NCI-H1694 (cell line): Measurements from ENCODE around the gene TMOD1.
"Not testable (repeated sequence)": the region's sequence is repeated elsewhere in the genome, so short reads cannot be mapped to it uniquely, and the experiment has no call there.

ENCODE experiments used
- DNase-seq: peaks from one replicate; lab custom pipeline; 2025; lab: John Stamatoyannopoulos, UW

The TMOD1 gene

DNA sequence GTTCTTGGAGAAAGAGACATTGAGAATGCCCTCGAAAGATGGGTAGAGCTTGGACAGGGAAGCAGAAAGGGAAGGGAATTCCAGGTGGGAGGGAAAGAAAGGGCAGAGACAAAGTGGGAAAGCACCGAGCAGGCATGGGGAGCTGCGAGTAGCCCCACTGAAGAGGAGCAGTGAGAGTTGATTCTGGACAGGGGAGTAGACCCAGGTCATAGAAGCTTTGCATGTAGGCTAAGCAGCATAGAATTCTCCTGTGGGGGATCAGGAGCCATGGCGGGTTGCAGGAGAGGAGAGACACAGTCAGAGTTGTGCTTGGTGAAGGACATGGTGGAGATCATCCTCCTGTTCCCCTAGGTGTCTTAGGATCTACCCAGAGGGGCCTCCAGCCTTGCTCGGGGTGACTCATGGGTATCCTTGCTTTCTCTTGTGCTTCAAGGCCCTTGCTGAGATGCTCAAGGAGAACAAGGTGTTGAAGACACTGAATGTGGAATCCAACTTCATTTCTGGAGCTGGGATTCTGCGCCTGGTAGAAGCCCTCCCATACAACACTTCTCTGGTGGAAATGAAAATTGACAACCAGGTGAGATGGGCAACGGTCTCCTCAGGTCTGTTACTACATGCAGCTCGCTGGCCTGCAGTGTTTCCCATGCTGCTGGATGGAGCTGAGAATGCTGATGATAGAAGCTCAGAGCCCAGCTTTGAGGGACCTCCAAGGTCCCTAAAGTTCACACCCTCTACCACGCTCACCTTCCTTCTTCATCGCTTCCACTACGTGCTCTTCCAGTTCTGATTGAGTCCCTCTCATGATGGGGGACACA, 67.2 kb downstream of the TMOD1 start:
- DNase-seq, result no peak

DNA sequence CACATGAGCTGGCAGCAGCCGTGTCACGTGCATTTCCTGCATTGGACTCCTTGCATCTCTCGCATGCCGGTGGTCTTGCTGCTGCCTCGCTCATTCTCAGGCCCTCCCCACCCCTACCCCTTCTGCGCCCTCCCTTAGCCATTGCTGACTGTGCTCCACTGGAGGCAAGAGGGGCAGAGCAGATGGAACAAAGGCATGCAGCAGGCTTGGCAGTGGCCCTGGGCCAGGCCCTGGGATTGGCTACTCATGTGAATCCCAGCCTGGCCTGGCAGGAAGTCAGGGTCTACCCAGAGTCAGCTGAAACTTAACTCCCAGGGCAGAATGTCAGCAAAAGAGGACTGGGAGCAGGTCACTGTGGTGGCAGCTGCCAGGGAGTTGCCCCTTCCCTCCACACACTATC, 69.4 kb downstream of the TMOD1 start:
- no peak for DNase-seq

DNA sequence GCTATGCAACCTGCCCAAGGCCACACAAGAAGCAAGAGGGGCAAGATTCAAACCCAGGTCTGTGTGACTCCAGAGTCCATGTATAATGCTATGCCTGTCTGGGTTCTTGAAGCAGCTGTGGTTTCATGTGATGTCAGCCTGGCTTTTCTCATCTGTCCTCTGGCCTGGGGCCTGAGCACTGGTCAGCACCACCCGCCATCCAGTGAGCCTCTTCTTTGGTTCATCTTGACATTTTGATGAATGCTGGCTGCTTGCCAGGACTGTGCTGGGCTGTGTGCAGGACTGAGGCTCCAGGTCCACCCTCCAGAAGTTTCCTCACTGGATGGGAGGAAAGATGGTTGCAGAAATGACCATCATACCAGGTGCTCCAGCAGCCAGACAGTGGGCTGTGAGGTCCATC, 70.2 kb downstream of the TMOD1 start:
- DNase-seq, result no peak

DNA sequence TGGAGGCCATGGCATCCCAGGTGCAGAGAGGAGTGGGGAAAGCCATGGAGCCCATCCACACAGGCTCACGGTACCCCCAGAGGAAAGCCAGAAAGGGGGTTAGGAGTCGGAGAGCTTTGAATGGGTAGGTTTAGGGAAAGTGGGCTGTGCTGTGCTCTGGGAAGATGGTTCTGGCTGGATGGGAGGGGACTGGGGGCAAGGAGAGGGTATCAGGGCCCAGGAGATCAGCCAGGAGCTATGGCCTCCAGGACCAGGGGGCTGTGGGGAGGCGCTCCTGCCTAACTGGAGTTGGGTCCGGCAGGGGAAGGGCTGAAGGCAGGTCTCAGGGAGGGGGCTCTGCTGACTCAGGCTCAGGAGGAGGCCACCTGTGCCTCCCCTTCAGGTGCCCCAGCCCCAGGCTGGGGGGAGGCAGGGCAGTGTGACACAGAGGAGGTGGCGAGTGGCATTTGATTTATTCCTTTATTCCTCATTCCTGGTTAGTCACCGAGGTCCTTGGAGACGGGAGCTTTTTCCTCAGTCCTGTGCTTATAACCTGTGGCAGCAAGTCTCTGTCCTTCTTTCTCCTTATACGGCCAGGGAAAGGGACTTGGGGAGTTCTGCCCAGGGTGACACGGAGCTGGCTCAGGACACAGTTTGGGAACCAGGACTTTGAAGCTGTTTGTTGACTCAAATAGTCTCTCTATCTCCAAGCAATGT, 70.9 kb downstream of the TMOD1 start:
- no peak for DNase-seq

DNA sequence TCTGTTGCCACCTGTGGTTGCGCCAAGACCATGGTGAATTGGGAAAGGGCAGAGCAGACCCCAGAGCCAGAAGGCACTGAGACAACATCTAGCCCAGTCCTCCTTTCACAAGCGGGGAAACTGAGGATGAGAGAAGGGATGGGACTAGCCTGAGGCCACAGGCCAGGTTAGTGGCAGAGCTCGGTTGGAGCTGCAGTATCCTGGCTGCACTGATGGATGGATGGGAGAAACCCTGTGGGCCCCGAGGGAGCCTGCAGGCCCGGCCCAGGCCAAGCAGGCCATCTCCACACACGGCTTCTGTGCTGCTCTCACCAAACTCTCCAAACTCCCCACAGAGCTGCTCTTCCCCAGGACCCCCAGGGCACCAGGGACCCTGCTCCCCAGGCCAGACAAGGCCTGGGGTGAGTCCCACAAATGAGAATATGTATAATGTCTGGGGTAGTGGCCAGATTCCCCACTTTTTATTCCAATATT, 71.5 kb downstream of the TMOD1 start:
- DNase-seq, result no peak

DNA sequence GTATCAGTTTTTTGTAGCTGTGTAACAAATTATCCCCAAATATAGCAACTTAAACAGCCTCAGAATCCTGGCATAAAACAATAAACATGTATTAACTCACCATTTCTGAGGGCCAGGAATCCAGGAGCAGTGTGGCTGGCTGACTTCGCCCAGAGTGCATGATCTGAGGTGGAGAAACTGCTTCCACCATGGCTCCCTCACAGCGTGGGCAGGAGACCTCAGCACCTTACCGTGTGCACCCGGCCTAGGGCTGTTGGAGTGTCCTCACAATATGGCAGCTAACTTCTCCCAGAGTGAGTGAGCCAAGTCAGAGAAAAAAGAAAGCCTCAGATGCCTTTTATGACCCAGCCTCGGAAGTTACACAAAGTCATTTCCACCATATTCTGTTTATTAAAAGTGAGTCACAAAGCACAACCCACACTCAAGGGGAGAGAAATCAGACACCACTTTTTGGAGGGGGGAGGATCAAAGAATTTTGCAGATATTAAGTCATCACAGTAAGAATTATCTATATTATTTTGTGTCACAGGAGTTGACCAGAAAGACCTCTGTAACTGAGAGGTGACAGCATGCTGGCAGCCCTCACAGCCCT, 72.1 kb downstream of the TMOD1 start:
- no peak for DNase-seq

DNA sequence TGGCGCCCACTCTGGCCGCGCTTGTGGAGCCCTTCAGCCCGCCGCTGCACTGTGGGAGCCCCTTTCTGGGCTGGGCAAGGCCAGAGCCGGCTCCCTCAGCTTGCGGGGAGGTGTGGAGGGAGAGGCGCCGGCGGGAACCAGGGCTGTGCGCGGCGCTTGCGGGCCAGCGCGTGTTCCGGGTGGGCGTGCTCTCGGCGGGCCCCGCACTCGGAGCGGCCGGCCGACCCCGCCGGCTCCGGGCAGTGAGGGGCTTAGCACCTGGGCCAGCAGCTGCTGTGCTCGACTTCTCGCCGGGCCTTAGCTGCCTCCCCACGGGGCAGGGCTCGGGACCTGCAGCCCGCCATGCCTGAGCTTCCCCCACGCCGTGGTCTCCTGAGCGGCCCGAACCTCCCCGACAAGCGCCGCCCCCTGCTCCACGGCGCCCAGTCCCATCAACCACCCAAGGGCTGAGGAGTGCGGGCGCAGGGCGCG, 72.7 kb downstream of the TMOD1 start:
- DNase-seq, result not testable (repeated sequence)

DNA sequence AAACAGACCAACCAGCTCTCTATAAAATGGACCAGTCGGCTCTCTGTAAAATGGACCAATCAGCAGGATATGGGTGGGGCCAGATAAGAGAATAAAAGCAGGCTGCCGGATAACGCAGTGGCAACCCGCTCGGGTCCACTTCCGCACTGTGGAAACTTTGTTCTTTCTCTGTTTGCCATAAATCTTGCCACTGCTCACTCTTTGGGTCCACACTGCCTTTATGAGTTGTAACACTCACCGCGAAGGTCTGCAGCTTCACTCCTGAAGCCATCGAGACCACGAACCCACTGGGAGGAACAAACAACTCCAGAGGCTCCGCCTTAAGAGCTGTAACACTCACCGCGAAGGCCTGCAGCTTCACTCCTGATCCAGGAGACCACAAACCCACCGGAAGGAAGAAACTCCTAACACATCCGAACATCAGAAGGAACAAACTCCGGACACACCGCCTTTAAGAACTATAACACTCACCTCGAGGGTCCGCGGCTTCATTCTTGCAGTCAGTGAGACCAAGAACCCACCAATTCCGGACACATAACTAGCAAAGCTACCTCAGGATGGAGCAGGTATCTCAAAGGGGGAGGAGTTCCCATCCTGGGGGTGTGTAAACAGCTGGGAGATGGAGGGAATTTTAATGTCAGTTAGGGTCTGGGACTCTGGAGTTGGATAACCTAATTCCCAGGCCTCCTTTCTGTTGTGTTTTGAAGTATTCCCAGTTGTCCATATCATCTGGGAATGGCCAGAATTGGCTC, 73.6 kb downstream of the TMOD1 start:
- DNase-seq, result not testable (repeated sequence)

DNA sequence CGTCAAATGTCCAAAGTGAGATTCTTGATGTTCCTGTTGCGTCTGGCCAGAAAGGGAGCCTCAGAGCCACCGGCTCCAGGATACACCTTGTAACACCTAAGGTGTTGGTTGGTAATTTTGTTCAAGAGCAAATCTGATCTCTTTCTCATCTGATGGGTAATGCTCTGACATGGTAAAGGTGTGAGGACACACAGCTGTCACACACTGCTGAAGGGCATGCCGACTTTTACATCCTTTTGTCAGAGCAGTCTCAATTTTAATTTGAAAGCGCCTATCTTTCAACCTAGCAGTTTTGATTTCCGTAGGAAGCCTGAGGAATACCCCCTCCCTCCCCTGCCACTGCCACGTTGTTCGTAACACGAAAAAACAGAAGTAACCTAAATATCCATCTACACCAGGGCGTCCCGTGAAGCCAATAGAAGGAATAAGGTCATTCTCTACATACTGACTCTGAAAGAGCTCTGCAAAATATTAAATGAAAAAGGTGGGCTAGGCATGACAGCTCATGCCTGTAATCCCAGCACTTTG, 74.3 kb downstream of the TMOD1 start:
- no peak for DNase-seq

DNA sequence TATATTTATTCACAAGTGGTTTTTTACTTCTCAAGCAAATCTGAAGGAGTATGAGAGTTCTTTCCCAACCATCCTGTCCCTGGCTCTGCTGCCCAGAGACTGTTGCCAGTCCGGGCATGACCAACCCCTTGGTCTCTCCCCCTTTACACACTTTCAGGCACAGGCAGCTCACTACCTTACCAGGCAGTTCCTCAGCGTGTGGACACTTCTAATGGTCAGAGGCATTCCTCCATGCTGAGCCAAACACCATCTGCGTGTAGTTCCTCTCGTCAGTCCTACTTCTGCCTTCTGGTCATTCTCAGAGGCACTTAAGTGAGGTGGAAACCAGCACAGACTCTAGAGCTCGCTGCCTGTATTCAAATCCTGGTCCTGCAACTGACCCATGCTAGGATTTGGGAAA, 75.6 kb downstream of the TMOD1 start:
- no peak for DNase-seq

DNA sequence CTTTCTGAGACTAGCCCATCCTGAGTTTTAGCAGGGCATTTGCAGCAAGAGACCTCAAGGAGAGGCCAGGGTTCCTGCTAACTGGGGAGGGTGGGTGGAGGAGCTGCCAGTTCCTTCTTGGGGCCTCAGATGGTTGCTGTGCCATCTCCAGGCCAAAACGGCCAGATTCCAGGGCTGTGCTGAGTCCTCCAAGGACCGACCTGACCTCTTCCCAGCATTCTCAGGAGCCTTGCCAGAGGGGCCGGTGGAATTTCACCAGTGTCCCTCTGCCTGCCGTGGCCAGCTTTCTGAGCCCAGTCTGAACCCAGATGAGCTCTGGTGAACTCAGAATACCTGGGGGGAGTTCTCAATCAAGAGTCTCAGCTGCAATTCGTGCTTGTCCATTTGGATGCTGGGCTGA, 77.4 kb downstream of the TMOD1 start:
- no peak for DNase-seq

DNA sequence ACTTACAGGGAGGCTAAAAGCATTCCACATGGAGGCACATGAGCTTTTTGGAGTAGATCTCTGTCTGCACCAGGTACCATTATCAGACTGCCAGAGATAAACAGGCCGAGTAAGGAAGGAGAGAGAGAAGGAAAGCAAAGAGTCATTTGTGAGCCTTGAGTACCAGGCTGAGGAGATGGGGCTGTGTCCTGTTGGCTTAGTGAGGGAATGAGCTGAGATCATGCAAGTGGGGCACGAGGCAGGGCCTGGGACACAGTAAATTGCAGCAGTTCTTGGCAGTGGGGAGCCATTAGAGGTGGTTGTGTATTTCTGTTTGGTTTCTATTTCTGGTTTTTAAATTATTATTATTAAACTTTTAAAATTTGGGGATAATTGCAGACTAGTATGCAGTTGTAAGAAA, 78.4 kb downstream of the TMOD1 start:
- no peak for DNase-seq

DNA sequence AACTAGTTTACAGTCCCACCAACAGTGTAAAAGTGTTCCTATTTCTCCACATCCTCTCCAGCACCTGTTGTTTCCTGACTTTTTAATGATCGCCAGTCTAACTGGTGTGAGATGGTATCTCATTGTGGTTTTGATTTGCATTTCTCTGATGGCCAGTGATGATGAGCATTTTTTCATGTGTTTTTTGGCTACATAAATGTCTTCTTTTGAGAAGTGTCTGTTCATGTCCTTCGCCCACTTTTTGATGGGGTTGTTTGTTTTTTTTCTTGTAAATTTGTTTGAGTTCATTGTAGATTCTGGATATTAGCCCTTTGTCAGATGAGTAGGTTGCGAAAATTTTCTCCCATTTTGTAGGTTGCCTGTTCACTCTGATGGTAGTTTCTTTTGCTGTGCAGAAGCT, 80.1 kb downstream of the TMOD1 start:
- not testable (repeated sequence) for DNase-seq

DNA sequence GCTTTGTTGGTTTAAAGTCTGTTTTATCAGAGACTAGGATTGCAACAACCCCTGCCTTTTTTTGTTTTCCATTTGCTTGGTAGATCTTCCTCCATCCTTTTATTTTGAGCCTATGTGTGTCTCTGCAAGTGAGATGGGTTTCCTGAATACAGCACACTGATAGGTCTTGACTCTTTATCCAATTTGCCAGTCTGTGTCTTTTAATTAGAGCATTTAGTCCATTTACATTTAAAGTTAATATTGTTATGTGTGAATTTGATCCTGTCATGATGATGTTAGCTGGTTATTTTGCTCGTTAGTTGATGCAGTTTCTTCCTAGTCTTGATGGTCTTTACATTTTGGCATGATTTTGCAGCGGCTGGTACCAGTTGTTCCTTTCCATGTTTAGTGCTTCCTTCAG, 83.3 kb downstream of the TMOD1 start:
- DNase-seq, result not testable (repeated sequence)

DNA sequence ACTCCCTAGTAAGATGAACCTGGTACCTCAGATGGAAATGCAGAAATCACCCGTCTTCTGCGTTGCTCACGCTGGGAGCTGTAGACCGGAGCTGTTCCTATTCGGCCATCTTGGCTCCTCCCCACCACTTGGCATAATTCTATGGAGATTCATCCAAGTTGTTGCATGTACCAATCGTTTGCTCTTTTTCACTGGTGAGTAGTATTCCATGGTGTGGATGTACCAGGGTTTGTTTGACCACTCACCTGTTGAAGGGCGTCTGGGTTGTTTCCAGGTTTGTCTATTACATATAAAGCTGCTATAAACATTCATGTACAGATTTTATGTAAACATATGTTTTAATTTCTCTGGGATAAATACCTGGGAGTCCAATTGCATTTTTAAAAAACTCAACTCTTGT, 85.4 kb downstream of the TMOD1 start:
- DNase-seq, result not testable (repeated sequence)

DNA sequence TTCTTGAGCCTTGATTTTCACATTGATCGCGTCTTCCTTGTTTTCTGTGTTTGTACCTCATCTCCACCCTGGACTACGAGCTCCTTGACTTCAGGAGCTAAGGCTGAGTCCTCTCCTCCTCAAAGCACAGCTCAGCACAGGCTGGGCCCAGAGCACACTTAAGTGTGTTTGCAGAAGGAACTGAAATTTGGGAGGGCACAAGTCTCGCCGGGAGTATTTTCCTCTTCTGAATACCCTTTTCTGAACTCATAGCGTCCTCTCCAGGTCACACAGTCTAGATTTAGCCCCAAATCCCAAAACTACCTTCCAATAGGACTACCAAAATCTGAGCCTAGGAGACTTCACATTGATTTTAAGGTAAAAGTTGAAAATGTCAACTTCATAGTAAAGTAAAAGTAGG, 90.1 kb downstream of the TMOD1 start:
- no peak for DNase-seq

DNA sequence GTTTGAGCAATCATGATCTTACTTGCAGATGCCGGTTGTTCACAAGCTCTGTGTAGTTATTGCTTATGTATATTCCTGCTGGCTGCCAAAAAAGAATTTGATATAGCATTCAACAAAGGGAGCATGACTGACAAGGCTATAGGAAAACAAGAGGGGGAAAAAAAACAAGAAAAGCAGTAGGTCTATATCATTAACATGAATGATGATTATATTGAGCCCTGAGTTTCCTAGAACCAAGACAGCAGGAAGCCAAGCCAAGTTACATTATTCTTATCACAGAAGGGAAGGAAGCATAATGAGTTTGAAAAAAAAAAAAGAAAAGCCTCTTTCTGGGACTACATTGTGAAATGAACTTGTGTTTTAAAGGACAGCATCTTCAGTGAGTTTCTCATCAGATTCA, 90.7 kb downstream of the TMOD1 start:
- no peak for DNase-seq

DNA sequence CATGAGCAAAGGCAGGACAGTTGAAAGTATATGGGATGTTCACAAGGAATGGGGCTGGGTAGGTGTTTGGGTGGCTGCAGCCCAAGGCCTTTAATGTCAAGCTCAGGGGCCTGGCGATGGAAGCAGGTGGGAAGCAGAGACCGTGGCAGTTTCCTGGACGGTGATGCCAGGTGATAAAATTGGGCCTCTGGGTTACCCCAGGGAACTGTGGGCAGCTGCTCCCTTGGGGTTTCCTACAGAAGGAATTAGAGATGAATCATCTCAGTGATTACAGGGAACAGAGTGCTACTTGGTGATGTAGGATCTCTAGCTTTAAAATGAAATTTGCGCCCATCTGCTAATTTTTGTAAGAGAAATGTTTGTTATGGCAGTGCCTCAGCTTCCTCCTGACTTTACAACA, 92.5 kb downstream of the TMOD1 start:
- peak; percentile 69 for DNase-seq

DNA sequence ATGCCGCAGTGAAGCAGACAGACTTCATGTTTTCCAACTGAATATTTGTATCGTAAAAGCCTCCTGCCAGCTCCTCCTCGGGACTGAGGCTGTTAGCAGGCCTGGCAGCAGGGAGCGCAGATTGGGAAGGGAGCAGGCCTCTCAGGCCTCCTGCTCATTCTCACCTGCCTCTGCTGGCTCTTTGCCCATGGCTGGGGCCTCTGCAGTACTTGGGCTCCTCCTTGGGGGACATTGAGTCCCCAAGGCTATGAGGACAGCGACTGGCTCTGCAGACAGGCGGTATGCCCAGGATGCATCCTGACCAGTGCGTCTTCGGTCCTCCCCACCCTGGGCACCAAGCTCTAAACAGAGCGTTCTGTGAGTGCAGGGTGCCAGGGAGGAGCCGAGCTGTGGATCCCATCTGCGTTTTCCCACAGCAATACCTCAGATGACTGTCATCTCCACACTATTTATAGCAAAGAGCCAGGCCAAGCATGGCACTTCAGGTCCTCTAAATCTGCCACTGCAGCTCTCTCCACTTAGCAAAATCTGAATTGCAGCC, 93.0 kb downstream of the TMOD1 start:
- DNase-seq, result peak; percentile 69

DNA sequence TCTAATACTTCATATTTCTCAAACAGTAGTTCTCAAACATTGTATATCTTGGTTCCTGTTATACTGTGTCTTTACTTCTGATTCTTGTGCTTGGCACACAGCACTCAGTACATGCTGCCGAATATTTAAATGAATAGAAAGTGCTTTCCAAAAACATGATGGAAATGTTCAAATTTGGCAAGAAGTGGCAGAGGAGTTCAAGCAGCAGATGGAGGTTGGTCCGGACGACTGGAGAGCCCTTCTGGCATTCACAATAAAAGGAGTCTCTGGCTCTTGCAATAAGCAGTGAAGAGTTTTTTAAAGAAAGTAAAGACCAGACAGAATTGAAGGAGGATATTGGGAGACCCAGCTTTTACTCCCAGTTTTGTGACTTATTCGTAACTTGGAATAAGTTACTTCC, 95.4 kb downstream of the TMOD1 start:
- peak; percentile 21 for DNase-seq

DNA sequence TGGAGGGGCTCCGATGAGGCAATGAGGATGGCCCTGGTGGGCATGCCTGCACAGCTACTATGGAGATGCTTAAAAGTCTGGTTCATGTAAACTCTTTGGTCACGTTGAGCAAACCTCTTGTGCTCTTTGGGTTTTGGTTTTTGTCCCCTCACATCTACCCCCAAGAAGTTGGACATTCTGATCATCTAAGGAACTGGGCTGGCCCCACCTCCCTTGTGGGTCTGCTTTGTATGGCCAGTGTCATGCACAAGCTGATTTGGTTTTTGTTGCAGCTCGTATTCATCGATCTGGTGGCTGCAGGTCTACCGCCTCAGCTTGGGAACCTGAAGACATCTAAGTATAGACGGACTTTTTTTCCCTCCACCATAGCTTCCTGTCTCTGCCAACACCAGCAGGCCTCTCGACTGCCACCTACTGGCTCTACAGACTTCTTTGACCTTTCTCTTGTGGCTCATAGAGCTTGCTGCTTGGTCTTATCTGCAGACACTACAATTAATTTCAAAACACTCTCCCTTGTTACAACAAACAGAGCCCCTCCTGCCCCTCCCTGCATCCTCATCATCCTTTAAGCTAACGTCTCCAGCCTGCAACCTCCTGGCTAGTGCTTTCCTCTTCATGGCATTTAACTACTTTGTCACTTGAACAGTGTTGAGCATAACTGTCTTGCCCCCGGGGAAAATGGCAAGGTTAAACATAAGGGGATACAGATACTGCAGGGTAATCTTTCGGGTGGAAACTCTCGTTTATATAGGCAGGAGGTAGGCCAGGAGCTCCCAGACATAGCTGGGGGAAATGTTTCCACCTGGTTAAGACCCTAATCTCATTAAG, 97.2 kb downstream of the TMOD1 start:
- peak; percentile 55 for DNase-seq
